ENCODE measurements around the gene ZNF469.

DNA sequence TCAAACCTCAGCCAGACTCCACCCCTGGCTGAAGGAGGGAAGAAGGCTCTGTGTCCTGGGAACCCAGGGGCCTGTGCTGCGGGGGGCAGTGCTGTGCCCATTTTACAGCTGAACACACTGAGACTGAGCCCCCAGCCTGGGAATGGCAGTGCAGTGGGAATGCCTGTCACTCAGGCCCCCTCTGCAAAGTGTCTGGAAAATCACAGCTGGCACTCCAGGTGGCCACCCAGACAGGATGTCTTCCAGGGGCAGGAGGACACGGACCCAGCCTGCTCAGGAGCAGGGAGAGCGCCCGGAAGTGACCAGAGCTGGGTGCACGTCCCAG is 32.6 kb downstream of the ZNF469 start:
- TF ChIP-seq, protein P1, sequence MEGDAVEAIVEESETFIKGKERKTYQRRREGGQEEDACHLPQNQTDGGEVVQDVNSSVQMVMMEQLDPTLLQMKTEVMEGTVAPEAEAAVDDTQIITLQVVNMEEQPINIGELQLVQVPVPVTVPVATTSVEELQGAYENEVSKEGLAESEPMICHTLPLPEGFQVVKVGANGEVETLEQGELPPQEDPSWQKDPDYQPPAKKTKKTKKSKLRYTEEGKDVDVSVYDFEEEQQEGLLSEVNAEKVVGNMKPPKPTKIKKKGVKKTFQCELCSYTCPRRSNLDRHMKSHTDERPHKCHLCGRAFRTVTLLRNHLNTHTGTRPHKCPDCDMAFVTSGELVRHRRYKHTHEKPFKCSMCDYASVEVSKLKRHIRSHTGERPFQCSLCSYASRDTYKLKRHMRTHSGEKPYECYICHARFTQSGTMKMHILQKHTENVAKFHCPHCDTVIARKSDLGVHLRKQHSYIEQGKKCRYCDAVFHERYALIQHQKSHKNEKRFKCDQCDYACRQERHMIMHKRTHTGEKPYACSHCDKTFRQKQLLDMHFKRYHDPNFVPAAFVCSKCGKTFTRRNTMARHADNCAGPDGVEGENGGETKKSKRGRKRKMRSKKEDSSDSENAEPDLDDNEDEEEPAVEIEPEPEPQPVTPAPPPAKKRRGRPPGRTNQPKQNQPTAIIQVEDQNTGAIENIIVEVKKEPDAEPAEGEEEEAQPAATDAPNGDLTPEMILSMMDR (IDR thresholded peaks at IDR 0.05), result no peak
- TF ChIP-seq POLR2A (IDR thresholded peaks at IDR 0.05) (no peak), POLR2AphosphoS5 (IDR thresholded peaks at IDR 0.05) (no peak), EP300 (IDR thresholded peaks at IDR 0.05) (no peak)

Measured in gastroesophageal sphincter (tissue), 3 donors.